Prostate gland (tissue), 2 donors: Measurements from ENCODE around the gene TMEM253.

Source experiments
- POLR2A ChIP-seq: fragments of 450-650 bp; IDR thresholded peaks from one replicate; pipeline ENCODE4 v1.6.1; 2016; ENCODE audit warnings: antibody characterized with exemption, mild to moderate bottlenecking
- POLR2AphosphoS5 ChIP-seq: sonication (generic); formaldehyde crosslinking; IDR thresholded peaks from one replicate; pipeline ENCODE4 v1.6.1; 2017; ENCODE audit warnings: antibody characterized with exemption
- TF ChIP-seq, protein P1 (sequence below), 4 experiments: fragments of 200-600 bp in 2 of 4; fragments of 450-650 bp in 2 of 4; sonication (generic) in 2 of 4; IDR thresholded peaks; 1 replicate in 3 of 4; 2 replicates in 1 of 4; pipeline ENCODE4 v1.5.1; 2016 to 2019; ENCODE audit warnings: antibody characterized with exemption in 4 of 4, mild to moderate bottlenecking in 2 of 4, moderate library complexity in 2 of 4

DNA sequence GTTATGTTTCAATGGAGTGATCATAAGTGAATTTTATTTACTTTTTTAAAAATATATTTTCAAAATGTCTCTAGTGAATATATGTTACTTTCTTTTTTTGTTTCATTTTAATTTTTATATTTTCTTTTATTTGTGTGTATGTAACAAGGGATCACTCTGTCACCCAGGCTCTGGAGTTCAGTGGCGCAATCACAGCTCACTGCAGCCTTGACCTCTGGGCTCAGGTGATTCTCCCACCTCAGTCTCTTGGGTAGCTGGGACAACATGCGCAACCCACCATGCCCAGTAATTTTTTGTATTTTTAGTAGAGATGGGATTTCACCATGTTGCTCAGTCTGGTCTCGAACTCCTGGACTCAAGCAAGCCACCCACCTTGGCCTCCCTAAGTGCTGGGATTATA lies 18.1 kb downstream of the TMEM253 start:
- no peak for TF ChIP-seq POLR2A
- TF ChIP-seq POLR2AphosphoS5, result no peak
- TF ChIP-seq, protein P1, sequence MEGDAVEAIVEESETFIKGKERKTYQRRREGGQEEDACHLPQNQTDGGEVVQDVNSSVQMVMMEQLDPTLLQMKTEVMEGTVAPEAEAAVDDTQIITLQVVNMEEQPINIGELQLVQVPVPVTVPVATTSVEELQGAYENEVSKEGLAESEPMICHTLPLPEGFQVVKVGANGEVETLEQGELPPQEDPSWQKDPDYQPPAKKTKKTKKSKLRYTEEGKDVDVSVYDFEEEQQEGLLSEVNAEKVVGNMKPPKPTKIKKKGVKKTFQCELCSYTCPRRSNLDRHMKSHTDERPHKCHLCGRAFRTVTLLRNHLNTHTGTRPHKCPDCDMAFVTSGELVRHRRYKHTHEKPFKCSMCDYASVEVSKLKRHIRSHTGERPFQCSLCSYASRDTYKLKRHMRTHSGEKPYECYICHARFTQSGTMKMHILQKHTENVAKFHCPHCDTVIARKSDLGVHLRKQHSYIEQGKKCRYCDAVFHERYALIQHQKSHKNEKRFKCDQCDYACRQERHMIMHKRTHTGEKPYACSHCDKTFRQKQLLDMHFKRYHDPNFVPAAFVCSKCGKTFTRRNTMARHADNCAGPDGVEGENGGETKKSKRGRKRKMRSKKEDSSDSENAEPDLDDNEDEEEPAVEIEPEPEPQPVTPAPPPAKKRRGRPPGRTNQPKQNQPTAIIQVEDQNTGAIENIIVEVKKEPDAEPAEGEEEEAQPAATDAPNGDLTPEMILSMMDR (IDR thresholded peaks at IDR 0.05), result no peak
